ENCODE results near the gene UMODL1.

- TF ChIP-seq GATA3 (IDR thresholded peaks at IDR 0.05; ENCODE audit: low read depth, low read length) = no peak
- TF ChIP-seq GATA2 (IDR thresholded peaks at IDR 0.05; ENCODE audit: low read depth, low read length) = no peak
Measured at GRCh38 chr21:42163511-42163863, 92.4 kb downstream of the UMODL1 start.

All from SH-SY5Y (cell line).